ENCODE data around the gene SERBP1. TPM values are rescaled to one million over a fixed set of nuclear protein-coding genes. Genes with fewer than 3 reads are reported as not detected.
A peak's percentile ranks its signal among the peaks of the same experiment; 100 is the strongest.
"Not testable (repeated sequence)": the region's sequence is repeated elsewhere in the genome, so short reads cannot be mapped to it uniquely, and the experiment has no call there.

Gene SERBP1
- total RNA-seq, 1 donor from 2014 or later = 247 TPM

DNA sequence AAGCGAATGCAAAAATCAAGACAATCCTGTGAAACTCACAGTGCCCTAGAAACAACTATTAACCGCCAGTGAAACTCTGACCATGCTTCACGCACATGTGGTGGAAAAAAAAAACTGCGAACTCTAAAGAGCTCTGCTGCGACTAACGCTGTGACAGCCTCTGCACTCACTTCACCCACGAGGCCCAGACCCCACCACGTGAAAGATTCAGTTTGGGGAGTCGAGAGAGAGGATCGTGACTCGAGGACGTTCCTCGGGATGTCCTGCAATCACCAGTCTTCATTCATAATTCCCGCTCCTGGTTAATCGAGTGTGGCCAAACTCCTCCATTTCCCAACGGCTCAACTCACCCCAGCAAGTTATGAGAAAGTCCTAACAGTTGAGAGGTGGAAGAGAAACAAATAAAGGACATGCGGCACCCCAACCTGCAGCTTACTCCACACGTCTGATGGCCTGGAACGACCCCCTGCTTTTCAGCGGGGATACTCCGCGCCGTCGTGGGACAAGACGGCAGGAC, 1.1 kb downstream of the SERBP1 start:
- FAIRE-seq (no peak), DNase-seq (ENCODE audit: low read depth) (no peak)
- peak overlapping the region; percentile 81 for H3K4me3 ChIP-seq (ENCODE audit: low read depth, low read length)
- TF ChIP-seq, protein P1, sequence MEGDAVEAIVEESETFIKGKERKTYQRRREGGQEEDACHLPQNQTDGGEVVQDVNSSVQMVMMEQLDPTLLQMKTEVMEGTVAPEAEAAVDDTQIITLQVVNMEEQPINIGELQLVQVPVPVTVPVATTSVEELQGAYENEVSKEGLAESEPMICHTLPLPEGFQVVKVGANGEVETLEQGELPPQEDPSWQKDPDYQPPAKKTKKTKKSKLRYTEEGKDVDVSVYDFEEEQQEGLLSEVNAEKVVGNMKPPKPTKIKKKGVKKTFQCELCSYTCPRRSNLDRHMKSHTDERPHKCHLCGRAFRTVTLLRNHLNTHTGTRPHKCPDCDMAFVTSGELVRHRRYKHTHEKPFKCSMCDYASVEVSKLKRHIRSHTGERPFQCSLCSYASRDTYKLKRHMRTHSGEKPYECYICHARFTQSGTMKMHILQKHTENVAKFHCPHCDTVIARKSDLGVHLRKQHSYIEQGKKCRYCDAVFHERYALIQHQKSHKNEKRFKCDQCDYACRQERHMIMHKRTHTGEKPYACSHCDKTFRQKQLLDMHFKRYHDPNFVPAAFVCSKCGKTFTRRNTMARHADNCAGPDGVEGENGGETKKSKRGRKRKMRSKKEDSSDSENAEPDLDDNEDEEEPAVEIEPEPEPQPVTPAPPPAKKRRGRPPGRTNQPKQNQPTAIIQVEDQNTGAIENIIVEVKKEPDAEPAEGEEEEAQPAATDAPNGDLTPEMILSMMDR (IDR thresholded peaks at IDR 0.05; ENCODE audit: insufficient read depth, low read length, severe bottlenecking) = no peak
- H3K27me3 ChIP-seq (ENCODE audit: control insufficient read depth, insufficient read depth, low read length) = no peaks in the 10 kb centered on the region
- H3K36me3 ChIP-seq (ENCODE audit: control insufficient read depth, insufficient read depth, low read length) = peaks cover 7% of the 10 kb centered on the region

DNA sequence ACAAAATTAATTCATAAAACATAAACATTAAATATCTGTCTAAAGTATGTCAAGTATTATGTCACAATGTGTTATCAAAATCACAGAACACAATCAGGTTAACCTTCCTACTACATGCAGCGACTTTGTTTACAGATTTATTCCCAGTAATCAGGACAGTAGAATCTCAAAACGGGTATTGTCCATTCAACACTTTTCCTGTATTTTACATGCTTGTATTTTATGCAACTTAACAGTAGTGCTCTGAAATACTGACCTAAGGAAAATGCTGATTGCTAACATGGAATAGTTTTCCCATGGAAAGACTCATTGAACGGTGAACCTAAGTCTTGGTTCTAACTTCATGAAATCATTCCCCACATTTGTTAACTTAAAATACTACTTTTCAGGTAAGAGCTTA, 2.3 kb downstream of the SERBP1 start:
- DNase-seq (ENCODE audit: low read depth) = no peak
- H3K27me3 ChIP-seq (ENCODE audit: control insufficient read depth, insufficient read depth, low read length) = no peaks in the 10 kb centered on the region
- TF ChIP-seq, protein P1 (IDR thresholded peaks at IDR 0.05; ENCODE audit: insufficient read depth, low read length, severe bottlenecking) = no peak
- FAIRE-seq = no peak
- H3K36me3 ChIP-seq (ENCODE audit: control insufficient read depth, insufficient read depth, low read length) = peaks cover 7% of the 10 kb centered on the region
- peak overlapping the region; percentile 81 for H3K4me3 ChIP-seq (ENCODE audit: low read depth, low read length)

DNA sequence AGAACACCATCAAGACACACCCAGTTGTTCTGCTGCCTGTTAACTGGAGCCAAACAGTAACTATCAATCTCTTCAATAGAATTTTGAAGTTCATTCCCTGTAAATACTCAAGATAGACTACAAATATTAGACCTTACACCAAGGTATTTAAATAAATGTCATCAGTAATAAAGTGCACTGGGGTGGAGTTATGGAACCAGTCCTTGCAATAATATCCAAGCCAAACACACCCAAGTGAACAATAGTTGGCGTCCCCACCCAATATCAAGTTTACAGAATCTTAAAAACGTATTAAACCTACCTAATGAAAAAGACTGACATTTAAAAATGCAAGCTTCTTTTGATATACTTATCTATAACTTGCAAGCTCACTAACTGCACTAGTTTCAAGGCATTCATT, 2.7 kb downstream of the SERBP1 start:
- H3K36me3 ChIP-seq (ENCODE audit: control insufficient read depth, insufficient read depth, low read length) = peaks cover 7% of the 10 kb centered on the region

DNA sequence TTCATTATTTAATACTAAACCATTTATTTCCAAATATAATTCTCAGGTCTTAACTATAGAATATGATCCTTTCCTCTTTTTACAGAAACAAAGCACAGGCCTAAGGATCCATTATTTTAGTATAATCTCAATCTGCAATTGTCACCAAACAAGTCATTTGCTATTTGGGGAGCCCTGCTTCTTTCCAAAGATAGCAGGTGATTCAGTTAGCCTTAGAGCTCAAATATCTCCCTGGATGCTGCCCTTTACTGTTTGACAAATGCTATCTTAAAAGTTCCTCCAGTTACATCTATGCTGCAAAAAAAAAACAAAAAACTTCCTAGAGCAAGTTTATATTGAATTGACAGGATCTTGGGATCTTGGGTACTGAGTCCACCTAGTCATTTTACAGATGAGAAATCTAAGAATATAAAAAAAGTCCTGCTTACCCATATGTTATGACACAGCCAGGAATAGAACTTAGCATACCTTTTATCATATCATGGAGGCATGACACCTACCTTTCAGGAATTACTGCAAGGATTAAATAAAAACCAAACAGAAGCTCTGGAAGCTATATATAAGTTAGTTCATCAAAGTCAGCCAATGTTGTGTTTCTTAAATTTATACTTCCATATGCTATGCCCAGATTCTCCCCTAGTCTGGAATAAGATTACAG, 9.2 kb downstream of the SERBP1 start:
- DNase-seq (ENCODE audit: low read depth) (no peak), FAIRE-seq (no peak)
- TF ChIP-seq, protein P1 (IDR thresholded peaks at IDR 0.05; ENCODE audit: insufficient read depth, low read length, severe bottlenecking) = no peak
- H3K27me3 ChIP-seq (ENCODE audit: control insufficient read depth, insufficient read depth, low read length) = no peaks in the 10 kb centered on the region
- H3K36me3 ChIP-seq (ENCODE audit: control insufficient read depth, insufficient read depth, low read length) = peaks cover 12% of the 10 kb centered on the region
- H3K4me3 ChIP-seq (ENCODE audit: low read depth, low read length) = no peak overlapping the region

More for the DNA sequence above, 2.7 kb downstream of the SERBP1 start:
- DNase-seq (ENCODE audit: low read depth) (no peak), FAIRE-seq (no peak)
- H3K27me3 ChIP-seq (ENCODE audit: control insufficient read depth, insufficient read depth, low read length) = no peaks in the 10 kb centered on the region
- peak overlapping the region; percentile 81 for H3K4me3 ChIP-seq (ENCODE audit: low read depth, low read length)
- TF ChIP-seq, protein P1 (IDR thresholded peaks at IDR 0.05; ENCODE audit: insufficient read depth, low read length, severe bottlenecking) = no peak

DNA sequence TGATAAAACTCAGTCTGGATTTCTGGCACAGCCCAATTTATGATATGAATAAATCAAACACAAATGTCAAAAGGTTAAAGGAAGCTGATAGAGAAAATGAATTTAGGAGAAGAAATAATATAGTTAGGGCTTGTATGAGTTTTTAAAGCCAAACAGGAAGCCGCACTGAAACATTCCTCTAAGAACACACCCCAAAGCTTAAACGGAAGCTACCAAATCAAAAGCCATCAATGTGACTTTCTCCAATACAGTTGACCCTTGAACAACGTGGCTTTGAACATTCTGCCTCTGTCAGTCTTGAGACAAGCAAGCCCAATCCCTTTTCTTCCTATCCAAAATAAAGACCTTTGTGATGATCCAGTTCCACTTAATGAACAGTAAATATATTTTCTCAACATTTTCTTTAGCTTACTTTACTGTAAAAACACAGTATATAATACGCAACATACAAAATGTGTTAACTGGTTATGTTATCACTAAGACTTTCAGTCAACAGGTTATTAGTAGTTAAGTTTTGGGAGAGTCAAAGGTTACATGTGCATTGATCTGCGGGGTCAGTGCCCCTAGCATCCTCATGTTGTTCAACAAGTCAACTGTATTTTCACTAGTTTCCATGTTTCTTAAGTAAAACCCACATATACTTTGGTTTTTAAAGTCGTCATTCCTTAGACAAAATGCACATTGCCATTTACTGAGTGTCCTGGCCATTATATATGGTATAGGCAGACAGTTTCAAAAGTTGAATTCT, 11.2 kb downstream of the SERBP1 start:
- FAIRE-seq (no peak), DNase-seq (ENCODE audit: low read depth) (no peak)
- peaks cover 13% of the 10 kb centered on the region for H3K36me3 ChIP-seq (ENCODE audit: control insufficient read depth, insufficient read depth, low read length)
- H3K4me3 ChIP-seq (ENCODE audit: low read depth, low read length) = no peak overlapping the region
- no peaks in the 10 kb centered on the region for H3K27me3 ChIP-seq (ENCODE audit: control insufficient read depth, insufficient read depth, low read length)
- TF ChIP-seq, protein P1 (IDR thresholded peaks at IDR 0.05; ENCODE audit: insufficient read depth, low read length, severe bottlenecking) = no peak

DNA sequence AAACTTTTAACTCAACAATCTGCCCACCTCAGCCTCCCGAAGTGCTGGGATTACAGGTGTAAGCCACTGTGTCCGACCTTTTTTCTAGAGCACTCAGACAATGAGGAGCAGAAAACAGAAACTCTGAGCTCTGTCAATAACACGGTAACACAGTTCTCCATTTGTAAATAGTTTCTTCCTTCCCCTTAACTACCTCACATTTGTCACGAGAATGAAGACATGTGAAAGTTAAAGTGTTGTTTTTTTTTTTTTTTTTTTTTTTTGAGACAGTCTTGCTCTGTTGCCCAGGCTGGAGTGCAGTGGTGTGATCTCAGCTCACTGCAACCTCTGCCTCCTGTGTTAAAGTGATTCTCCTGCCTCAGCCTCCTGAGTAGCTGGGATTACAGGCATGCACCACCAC, 12.5 kb downstream of the SERBP1 start:
- H3K4me3 ChIP-seq (ENCODE audit: low read depth, low read length); FAIRE-seq; DNase-seq (ENCODE audit: low read depth); H3K27me3 ChIP-seq (ENCODE audit: control insufficient read depth, insufficient read depth, low read length): not testable (repeated sequence)
- H3K36me3 ChIP-seq (ENCODE audit: control insufficient read depth, insufficient read depth, low read length) = peaks cover 16% of the 10 kb centered on the region
